Stomach (tissue), 4 donors: ENCODE measurements around the gene YARS1.

Experiments used
- CTCF ChIP-seq, 7 experiments: fragments of 450-650 bp in 4 of 7; fragments of 200-600 bp in 3 of 7; sonication (generic) in 3 of 7; IDR thresholded peaks; one replicate each; pipeline ENCODE4 v1.5.1; 2016 to 2019; ENCODE audit warnings: antibody characterized with exemption in 7 of 7, control low read depth in 2 of 7, mild to moderate bottlenecking in 1 of 7
- EP300 ChIP-seq: sonication (generic); formaldehyde crosslinking; IDR thresholded peaks from one replicate; pipeline ENCODE4 v1.6.1; 2017; ENCODE audit warnings: antibody characterized with exemption
- POLR2A ChIP-seq, 4 donors: fragments of 450-650 bp; IDR thresholded peaks; one replicate each; pipeline ENCODE4 v1.6.1; 2016; ENCODE audit warnings: antibody characterized with exemption in 4 of 4, control low read depth in 2 of 4, mild to moderate bottlenecking in 1 of 4, moderate library complexity in 1 of 4
- POLR2AphosphoS5 ChIP-seq, 3 donors: sonication (generic); formaldehyde crosslinking; IDR thresholded peaks; one replicate each; pipeline ENCODE4 v1.6.1; 2016; ENCODE audit warnings: antibody characterized with exemption in 3 of 3

- TF ChIP-seq CTCF (IDR thresholded peaks at IDR 0.05) (no peak), POLR2A (IDR thresholded peaks at IDR 0.05) (no peak), POLR2AphosphoS5 (IDR thresholded peaks at IDR 0.05) (no peak), EP300 (no peak)
Measured at GRCh38 chr1:32831878-32832277, 14.7 kb upstream of the YARS1 start.
